ENCODE results near the gene ADNP2.
"Not testable (repeated sequence)": the region's sequence is repeated elsewhere in the genome, so short reads cannot be mapped to it uniquely, and the experiment has no call there.

ADNP2 gene

DNA sequence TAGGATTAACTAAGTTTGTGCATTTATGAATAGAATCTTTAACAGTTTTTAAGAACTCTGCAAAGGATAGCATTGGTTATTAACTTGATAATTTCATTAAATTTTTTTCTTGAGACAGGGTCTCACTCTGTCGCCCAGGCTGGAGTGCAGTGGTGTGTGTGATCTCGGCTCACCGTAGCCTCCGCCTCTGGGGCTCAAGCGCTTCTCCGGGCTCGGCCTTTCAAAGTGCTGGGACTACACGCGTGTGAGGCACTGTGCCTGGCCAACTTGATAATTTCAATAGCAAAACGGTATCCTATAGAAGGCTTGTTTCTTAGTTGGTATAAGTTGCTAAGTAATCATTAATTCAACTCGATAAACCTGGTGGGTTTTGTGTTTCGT lies 38.0 kb downstream of the ADNP2 start:
- DNase-seq (ENCODE audit: low read depth in 3 of 3), result no peak

GRCh38 chr18:80147418-80148325 lies 38.6 kb downstream of the ADNP2 start:
- DNase-seq (ENCODE audit: low read depth in 3 of 3), result peak; percentile 55 to 78 (median 74)

DNA sequence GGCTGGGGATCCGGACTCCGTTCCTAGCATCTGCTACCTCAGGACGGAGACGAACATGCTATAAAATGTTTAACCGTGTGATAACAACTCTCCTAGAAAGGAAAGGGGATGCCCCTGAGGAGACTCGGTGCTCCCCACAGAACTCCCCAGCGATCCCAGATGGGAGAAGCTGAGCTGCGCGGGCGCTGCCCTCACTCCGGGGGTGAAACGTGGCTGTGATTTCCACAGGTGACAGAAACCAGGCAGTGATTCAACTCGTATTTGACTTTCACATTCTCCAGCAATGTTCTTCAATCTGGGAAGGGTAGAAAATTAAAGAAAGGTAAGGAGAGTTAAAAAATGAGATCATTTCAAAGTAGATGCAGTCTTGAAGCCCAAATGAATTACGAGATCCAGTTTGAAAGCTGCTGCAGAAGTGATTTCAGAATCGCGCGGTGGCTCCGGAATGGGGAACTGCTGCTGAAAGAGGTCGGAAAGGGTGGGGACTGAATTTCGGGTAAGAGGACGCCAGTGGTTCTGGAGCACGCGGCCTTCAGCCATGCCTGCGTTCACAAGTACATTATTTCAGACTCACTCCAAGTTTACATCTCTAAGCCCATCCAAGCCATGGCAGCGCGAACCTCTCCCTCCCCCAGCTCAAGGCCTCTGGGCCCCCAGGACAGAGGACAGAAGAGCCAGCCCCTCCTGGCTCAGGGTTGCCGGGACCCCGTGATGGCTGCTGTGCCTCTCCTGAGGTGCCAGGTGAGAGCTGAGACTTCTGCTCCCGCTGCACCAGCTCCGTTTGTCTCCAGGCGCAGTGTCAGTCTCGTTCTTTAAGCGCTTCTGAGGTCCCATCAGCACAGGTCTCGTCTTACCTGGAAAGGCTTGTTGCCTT lies 39.5 kb downstream of the ADNP2 start:
- no peak for DNase-seq (ENCODE audit: low read depth in 3 of 3)

- no peak for DNase-seq (ENCODE audit: low read depth in 3 of 3)
These were observed 40.6 kb downstream of the ADNP2 start for GRCh38 chr18:80149667-80150066.

DNA sequence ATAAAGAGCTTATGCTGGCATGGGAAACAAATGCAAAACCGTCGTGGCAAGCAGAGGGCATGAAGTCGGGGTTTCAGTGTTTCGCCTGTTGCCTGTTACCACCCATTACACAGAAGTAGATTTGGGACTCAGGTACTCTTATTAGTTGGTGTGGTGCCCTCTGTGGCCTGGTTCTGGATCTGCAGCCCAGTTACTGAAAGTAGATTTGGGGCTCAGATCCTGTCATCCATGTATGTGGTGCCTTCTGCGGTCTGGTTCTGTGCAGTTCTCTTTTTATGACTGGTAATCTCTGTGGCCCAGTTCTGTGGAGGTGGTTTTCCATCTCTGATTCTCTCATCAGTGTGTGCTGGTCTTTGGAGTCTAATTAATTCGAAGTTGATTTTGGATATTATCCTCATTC lies 45.2 kb downstream of the ADNP2 start:
- DNase-seq (ENCODE audit: low read depth in 3 of 3), result peak in 1 of 3 experiments; percentile 14

GRCh38 chr18:80157708-80158343 lies 48.8 kb downstream of the ADNP2 start:
- DNase-seq (ENCODE audit: low read depth in 3 of 3), result peak; percentile 51 to 77 (median 58)

DNA sequence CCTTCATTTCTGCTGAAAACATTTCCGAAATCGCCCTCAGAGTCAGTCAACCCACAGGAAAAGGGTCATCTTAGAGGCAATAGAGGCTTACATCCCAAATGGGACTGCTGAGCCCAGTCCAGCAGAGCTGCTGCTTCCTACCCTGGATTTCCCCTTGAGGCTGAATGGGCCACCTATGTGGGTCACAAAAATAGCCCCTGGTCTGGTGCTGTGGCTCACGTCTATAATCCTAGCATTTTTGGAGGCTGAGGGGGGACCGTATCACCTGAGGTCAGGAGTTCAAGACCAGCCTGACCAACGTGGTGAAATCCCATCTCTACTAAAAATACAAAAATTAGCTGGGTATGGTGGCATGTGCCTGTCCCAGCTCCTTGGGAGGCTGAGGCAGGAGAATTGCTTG lies 49.3 kb downstream of the ADNP2 start:
- DNase-seq (ENCODE audit: low read depth in 3 of 3), result no peak

GRCh38 chr18:80159713-80160636 lies 50.9 kb downstream of the ADNP2 start:
- DNase-seq (ENCODE audit: low read depth in 3 of 3), result peak in 1 of 3 experiments; percentile 36

- no peak for DNase-seq (ENCODE audit: low read depth in 3 of 3)
These were observed 52.8 kb downstream of the ADNP2 start for GRCh38 chr18:80161781-80162417.

GRCh38 chr18:80163183-80163582 lies 54.1 kb downstream of the ADNP2 start:
- DNase-seq (ENCODE audit: low read depth in 3 of 3), result no peak

DNA sequence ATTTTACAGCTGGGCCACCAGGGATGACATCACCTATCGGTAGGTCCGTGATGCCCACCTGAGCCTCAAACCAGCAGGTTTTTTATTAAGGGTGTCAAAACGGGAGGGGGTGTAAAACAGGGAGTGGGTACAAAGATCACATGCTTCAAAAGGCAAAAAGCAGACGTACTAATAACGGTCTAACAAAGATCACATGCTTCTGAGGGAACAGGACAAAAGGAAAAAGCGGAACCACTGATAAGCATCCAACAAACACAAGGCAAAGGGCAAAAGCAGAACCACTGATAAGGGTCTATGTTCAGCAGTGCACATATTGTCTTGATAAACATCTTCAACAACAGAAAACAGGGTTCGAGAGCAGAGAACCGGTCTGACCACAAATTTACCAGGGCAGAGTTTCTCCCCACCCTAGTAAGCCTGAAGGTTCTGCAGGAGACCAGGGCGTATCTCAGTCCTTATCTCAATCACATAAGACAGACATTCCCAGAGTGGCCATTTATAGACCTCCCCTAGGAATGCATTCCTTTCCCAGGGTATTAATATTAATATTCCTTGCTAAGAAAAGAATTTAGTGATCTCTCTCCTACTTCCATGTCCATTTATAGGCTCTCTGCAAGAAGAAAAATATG lies 55.8 kb downstream of the ADNP2 start:
- DNase-seq (ENCODE audit: low read depth in 3 of 3), result not testable (repeated sequence)

DNA sequence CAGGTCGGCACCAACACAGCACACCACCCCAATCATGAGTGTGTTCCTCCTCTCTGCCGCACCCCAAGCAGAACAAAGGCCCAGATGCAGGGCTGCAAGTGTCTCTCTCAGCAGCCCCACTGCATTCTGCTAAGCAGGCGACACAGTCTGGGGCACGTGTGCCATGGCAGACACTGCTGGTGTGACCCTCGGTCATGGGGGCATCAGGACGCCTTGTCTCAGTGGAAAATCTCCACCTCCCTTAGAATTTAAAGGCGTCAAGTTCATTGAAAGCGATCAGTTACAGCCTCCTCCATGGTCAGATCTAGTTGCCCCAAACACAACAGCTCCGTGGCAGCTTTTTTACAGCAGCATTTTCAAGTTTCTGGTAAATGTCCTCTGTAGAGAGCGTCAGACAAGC lies 57.2 kb downstream of the ADNP2 start:
- no peak for DNase-seq (ENCODE audit: low read depth in 3 of 3)

GRCh38 chr18:80166725-80167124 lies 57.7 kb downstream of the ADNP2 start:
- DNase-seq (ENCODE audit: low read depth in 3 of 3), result no peak

DNA sequence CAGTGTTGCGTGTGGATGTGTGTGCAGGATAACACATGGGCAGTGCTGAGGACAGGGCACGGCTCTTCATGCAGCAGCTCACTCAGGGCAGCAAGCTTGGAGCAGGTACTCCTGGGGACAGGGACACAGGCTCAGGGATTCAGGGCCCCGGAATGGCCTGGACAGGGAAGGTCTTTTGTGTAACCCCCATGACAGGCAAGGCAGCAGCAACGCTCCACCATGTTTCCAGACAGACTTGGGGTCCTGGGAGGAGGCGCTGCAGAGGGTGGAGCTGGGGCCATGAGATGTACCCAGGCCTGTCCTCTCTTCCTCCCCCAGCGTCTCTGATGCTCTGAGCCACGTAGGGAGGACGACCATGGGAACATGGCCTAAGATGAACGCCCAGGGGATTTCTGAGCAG lies 58.3 kb downstream of the ADNP2 start:
- no peak for DNase-seq (ENCODE audit: low read depth in 3 of 3)

DNA sequence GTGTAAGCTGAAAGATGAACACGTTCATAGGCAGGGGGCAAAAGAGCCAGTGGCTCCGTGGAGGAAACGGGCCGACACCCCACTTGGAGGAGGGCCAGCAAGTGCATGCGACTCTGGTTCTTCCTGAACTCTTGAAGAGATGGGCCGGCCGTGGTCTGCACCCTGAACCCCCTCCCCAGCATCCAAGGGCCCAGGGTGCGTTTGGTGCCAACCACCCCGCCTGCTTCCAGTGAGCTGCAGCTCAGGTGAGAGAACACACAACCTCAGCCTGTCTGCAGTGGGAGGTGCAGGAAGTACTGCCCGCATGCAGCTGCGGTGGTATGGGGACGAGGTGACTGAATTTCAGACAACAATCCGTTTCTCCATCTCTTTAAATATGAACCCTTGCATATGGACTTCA lies 58.9 kb downstream of the ADNP2 start:
- DNase-seq (ENCODE audit: low read depth in 3 of 3), result no peak

GRCh38 chr18:80168346-80168745 lies 59.3 kb downstream of the ADNP2 start:
- no peak for DNase-seq (ENCODE audit: low read depth in 3 of 3)

DNA sequence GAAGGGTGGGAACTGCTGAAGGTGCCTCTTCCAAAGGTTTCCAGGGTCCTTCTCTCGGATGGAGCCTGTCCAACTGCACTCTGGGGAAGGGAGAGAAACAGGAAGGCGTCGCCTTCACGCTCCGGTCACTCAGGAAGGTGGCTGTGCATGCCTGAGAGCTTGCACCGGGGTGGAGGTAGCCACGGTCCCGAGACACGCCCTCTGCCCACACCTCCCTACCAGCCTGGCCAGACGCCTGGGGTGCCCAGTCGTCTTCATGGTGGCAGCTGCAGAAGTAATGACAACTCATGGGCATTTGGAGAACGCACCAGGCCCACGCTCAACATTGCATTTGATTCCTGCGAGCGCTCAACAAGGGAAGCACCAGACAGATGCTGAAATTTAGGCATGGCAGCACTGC lies 59.9 kb downstream of the ADNP2 start:
- no peak for DNase-seq (ENCODE audit: low read depth in 3 of 3)

- no peak for DNase-seq (ENCODE audit: low read depth in 3 of 3)
These were observed 60.5 kb downstream of the ADNP2 start for GRCh38 chr18:80169607-80170006.

- DNase-seq (ENCODE audit: low read depth in 3 of 3), result no peak
These were observed 61.5 kb downstream of the ADNP2 start for GRCh38 chr18:80170395-80171053.

All from stimulated activated CD4-positive, alpha-beta T cell treated with anti-CD3 and anti-CD28 coated beads, TNF-alpha, amount 100 ng/mL, for 24 hours (primary cell).